Parathyroid adenoma (tissue), 2 donors: ENCODE results near the gene ROBO1.

Experiments
- H2AFZ ChIP-seq: fragments of 300-600 bp; sonication (generic); one replicate; pipeline ENCODE4 v1.7.0; 2017; ENCODE audit warnings: antibody characterized with exemption, mild to moderate bottlenecking
- H3K27ac ChIP-seq: fragments of 300-600 bp; sonication (generic); one replicate; pipeline ENCODE4 v1.7.0; 2017
- H3K27me3 ChIP-seq: fragments of 300-600 bp; sonication (generic); one replicate; pipeline ENCODE4 v1.7.0; 2017; ENCODE audit warnings: low read length; ENCODE audit not compliant: control insufficient read depth, insufficient read depth
- H3K36me3 ChIP-seq: fragments of 300-600 bp; sonication (generic); one replicate; pipeline ENCODE4 v1.7.0; 2017; ENCODE audit warnings: low read length; ENCODE audit not compliant: control insufficient read depth, insufficient read depth
- H3K4me1 ChIP-seq: fragments of 300-600 bp; sonication (generic); one replicate; pipeline ENCODE4 v1.7.0; 2017; ENCODE audit warnings: control low read depth
- H3K4me2 ChIP-seq: fragments of 300-600 bp; sonication (generic); one replicate; pipeline ENCODE4 v1.7.0; 2017; ENCODE audit warnings: low read length
- H3K4me3 ChIP-seq: fragments of 300-600 bp; sonication (generic); one replicate; pipeline ENCODE4 v1.7.0; 2017; ENCODE audit warnings: low read depth, low read length
- H3K79me2 ChIP-seq: fragments of 300-600 bp; sonication (generic); one replicate; pipeline ENCODE4 v1.7.0; 2017; ENCODE audit warnings: control low read depth
- H3K9ac ChIP-seq: fragments of 300-600 bp; sonication (generic); one replicate; pipeline ENCODE4 v1.7.0; 2017; ENCODE audit warnings: mild to moderate bottlenecking
- H3K9me3 ChIP-seq: fragments of 300-600 bp; sonication (generic); one replicate; pipeline ENCODE4 v1.7.0; 2017; ENCODE audit warnings: low read length; ENCODE audit not compliant: control insufficient read depth
- CTCF ChIP-seq: fragments of 300-600 bp; sonication (generic); IDR thresholded peaks from one replicate; pipeline ENCODE4 v1.7.0; 2017; ENCODE audit warnings: antibody characterized with exemption, mild to moderate bottlenecking
- donor health status: primary hyperparathyroidism.

Gene ROBO1

DNA sequence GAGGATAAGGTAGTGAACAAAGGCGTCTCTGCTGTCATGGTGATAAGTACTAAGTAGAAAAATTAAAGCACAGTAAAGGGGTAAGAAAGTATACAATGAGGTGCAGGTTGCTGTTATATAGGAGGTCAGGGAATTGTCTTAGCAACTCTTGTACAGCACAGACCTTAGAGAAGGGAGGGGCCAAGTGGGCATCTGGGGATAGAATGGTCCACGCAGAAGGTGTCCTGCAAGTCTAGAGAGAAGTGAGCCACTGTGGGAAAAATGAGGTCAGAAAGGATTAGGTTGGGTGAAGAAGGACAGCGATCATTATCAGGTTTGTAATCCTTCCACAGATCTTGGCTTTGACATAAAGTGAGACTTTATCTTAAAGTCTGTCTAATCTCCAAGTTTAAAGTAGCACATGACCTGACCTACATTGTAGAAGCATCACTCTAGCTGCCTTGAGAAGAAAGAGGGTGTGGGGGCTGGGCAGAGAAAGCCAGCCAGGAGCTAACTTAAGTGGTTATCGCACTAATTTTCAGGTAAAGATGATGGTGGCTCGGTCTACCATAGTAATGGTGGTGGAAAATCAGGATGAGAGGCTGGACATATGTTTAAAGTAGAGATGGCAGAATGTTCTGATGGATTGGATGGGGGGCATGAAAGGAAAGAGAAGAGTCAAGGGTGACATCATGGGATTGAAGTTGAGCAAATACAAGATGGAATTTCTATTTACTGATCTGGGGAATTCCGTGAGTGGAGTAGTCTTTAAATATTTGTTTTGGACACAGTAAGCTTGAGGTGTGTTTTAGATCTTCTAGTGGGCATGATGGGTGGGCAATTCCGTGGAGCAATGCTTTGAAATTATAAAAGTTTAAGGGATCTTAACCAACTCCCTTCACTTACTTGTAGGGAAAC is 919.2 kb downstream of the ROBO1 start:
- no peak for TF ChIP-seq CTCF
- Histone ChIP-seq H3K36me3 (no peaks in the 10 kb centered on the region), H3K4me1 (no peaks in the 10 kb centered on the region), H3K27me3 (no peaks in the 10 kb centered on the region), H3K79me2 (no peaks in the 10 kb centered on the region), H3K4me3 (no peak overlapping the region), H3K4me2 (no peak overlapping the region), H3K9me3 (no peaks in the 10 kb centered on the region), H2AFZ (no peak overlapping the region), H3K9ac (no peak overlapping the region), H3K27ac (no peak overlapping the region)

DNA sequence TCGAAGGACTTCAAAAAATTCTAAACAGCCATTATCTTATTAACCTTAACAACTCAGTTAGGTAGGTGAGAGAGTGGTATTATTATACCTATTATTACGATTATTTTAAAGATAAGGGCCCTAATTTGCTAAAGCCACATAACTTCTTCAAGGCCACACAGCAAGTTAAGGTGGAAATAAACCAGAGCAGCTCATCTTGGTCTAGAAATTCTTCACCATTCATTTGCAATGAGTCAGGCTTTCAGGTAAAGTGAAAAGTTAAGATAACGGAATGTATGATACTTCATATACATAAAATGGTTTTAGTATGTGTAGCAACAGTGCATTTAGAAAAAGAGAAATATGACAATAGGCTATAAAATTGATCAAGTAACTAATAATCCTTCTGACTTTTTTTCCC is 920.2 kb downstream of the ROBO1 start:
- no peak overlapping the region for H2AFZ ChIP-seq
- no peaks in the 10 kb centered on the region for H3K27me3 ChIP-seq
- no peak overlapping the region for H3K4me3 ChIP-seq
- H3K36me3 ChIP-seq = no peaks in the 10 kb centered on the region
- no peak overlapping the region for H3K9ac ChIP-seq
- H3K9me3 ChIP-seq = no peaks in the 10 kb centered on the region
- no peaks in the 10 kb centered on the region for H3K4me1 ChIP-seq
- no peaks in the 10 kb centered on the region for H3K79me2 ChIP-seq
- no peak for TF ChIP-seq CTCF
- no peak overlapping the region for H3K4me2 ChIP-seq
- no peak overlapping the region for H3K27ac ChIP-seq

DNA sequence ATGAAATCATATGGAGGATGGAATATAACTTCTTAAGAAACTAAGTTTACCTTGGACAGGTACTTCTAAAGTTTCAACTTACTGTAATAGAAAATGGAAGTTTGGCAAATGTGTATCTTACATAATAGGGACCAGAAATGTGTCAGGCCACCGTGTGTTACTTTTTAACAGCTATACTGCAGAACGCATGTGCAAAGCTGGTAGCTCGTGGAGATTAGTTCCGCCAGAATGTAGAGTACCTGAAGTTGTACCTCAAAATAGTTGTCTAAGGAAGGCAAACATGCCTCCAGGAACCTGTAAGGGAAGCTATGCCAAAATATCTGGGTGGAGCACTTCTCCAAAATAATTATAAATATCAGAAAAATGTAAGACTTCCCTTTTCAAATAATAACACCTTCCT is 920.6 kb downstream of the ROBO1 start:
- TF ChIP-seq CTCF = no peak
- Histone ChIP-seq H3K36me3 (no peaks in the 10 kb centered on the region), H3K79me2 (no peaks in the 10 kb centered on the region), H2AFZ (no peak overlapping the region), H3K4me3 (no peak overlapping the region), H3K4me2 (no peak overlapping the region), H3K9ac (no peak overlapping the region), H3K4me1 (no peaks in the 10 kb centered on the region), H3K27me3 (no peaks in the 10 kb centered on the region), H3K27ac (no peak overlapping the region), H3K9me3 (no peaks in the 10 kb centered on the region)

DNA sequence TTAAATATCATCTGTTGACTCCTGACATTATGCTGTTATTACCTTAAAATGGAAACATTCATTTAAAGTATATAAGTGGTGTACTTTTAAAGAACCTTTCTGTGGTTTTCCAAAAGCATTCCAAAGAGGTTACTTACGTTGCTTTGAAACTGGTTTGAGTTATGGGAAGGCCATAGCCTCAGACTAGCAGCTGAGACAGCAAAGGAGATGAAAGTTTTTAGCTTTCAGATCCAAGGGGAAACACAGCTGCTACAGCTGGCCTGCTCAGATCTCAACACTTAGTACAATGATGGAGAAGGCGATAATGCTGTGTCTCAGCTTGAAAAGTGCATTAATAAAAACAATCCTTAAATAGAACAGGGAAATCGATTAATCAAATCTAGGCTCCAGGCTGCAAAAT is 921.1 kb downstream of the ROBO1 start:
- no peaks in the 10 kb centered on the region for H3K79me2 ChIP-seq
- H3K36me3 ChIP-seq = no peaks in the 10 kb centered on the region
- no peaks in the 10 kb centered on the region for H3K27me3 ChIP-seq
- TF ChIP-seq CTCF = no peak
- no peak overlapping the region for H3K4me2 ChIP-seq
- H3K4me1 ChIP-seq = no peaks in the 10 kb centered on the region
- H3K9ac ChIP-seq = no peak overlapping the region
- H3K9me3 ChIP-seq = no peaks in the 10 kb centered on the region
- H3K27ac ChIP-seq = no peak overlapping the region
- no peak overlapping the region for H3K4me3 ChIP-seq
- no peak overlapping the region for H2AFZ ChIP-seq

- Histone ChIP-seq H3K4me2 (no peak overlapping the region), H3K79me2 (no peaks in the 10 kb centered on the region), H2AFZ (no peak overlapping the region), H3K9me3 (no peaks in the 10 kb centered on the region), H3K9ac (no peak overlapping the region), H3K36me3 (no peaks in the 10 kb centered on the region), H3K4me3 (no peak overlapping the region), H3K27ac (no peak overlapping the region), H3K4me1 (no peaks in the 10 kb centered on the region), H3K27me3 (no peaks in the 10 kb centered on the region)
- TF ChIP-seq CTCF = no peak
Measured at GRCh38 chr3:78845605-78846004, 922.2 kb downstream of the ROBO1 start.
